HG03095 (cell line): ENCODE results near the gene G6PD.
A peak's percentile ranks its signal among the peaks of the same experiment; 100 is the strongest.
"Not testable (repeated sequence)": the region's sequence is repeated elsewhere in the genome, so short reads cannot be mapped to it uniquely, and the experiment has no call there.

ENCODE experiments used
- ATAC-seq: cut with Tn5 transposase; IDR thresholded peaks from one replicate; pipeline ENCODE4 v1.9.1; 2021; ENCODE audit warnings: moderate library complexity; ENCODE audit not compliant: unreplicated experiment

G6PD gene

DNA sequence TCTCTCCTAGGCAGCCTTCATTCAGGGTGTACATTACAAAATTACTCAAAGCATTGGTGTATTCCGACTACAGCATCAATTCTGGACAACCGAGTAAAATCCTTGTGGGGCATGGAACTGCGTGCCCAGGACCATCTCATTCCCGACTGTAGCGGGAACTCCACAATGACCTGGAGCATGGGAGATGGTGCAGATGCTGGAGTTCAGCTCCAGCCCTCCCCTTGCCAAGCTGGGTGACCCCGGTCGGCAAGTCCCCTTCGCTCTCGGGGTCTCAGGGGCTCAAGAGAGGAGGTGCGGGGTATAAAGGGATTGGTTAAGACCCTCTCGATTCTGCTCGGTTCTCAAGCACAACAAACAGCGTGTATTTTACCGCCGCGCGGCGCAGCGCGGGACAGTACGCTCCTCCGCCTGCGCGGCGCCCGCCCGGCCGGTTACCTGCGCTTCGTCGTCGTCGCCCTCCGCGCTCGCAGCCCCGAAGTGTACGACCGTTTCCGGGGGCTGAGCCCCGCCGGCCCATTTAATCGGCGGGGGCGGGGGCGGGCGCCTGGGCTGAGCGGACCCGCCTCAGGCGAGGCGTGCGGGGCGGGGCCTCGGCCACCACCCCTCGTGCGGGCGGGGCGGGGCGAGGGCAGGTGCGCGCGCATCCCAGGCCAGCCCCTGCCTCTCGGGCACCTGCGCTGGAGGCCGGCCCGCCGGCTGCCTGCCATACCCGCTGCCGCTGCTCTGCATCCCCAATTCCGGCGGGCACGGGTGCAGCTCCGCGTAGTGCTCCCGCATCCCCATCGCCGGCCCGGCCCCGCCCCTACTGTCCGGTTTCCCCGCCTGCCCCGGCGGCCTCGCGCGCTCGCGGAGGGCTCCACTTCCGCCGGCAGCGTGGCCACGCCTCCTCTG, at the start of gene G6PD:
G6PD (minus strand) TSS at position 493 of the 891 bp plus-strand sequence. CDS start 691 bp downstream, outside the sequence.
- peak; percentile 44 for ATAC-seq

DNA sequence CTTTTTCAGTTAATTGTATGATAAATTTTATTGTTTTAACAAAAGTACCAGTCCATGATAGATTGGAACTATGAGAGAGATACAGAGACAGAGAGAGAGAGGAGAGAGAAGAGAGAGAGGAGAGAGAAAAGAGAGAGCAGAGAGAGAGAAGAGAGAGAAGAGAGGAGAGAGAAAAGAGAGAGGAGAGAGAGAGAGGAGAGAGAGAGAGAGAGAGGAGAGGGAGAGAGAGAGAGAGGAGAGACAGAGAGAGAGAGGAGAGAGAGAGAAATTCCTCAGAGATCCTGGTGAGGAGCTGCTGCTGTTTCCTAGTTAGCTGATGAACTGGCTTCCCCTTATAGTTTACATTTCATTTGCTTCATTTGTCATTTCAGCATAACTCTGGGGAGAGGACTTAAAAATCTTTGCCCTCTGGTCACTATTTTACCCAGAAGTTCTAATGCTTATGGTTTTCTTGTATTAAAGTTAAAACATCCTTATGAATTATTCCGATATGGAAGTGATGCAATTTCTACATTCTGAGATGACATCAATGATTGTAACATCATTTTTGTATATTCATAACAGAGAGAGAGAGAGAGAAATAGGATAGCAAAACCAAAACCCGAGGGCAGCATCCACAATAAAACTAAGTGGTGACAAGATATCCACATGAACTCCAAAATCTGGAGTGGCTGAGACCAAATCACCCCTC, 49.1 kb upstream of the G6PD start:
- ATAC-seq, result no peak

GRCh38 chrX:154594491-154594890, 47.8 kb upstream of the G6PD start:
- ATAC-seq, result no peak

DNA sequence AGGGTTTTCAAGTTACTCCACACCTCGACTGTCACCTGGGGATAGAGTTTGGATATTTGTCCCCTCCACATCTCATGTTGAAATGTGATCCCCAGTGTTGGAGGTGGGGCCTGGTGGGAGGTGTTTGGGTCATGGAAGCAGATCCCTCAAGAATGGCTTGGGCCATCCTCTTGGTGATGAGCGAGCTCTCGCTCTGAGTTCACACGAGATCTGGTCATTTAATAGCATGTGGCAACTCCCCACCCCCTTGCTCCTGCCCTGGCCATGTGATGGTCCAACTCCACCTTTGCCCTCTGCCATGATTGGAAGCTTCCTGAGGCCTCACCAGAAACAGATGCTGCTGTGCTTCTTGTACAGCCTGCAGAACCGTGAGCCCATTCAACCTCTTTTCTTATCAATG, 46.6 kb upstream of the G6PD start:
- no peak for ATAC-seq

DNA sequence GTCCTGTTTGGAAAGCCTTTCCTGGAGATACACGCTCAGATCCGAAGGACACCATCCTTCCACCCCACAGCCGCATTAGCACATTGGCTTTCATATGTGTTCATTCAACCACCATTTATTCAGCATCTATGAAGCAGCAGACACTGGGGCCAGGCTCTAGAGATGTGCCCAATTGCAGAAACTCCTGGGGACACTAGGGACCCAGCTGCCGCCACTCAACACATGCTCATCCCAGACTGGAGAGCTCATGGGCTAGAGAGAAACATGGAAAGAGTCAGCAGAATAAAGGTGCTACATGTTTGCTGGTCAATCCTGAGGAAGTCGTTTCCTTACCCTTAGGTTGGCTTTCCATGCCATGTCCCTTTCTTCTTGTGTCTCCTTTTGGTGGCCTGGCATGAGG, 45.9 kb upstream of the G6PD start:
- no peak for ATAC-seq

DNA sequence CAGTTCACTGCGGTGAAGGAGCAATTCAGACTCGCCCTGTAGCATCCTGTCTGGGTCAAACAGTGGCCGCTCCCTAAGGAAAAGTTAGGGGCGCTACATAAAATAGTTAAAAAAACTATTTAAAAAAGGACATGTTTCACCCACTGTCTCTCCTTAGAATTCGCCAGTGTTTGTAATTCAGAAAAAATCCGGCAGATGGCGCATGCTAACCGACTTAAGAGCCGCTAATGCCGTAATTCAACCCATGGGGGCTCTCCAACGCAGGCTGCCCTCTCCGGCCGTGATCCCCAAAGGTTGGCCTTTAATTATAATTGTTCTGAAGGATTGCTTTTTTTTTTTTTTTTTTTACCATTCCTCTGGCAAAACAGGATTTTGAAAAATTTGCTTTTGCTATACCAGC, 43.8 kb upstream of the G6PD start:
- ATAC-seq, result not testable (repeated sequence)

GRCh38 chrX:154584585-154585183, 38.0 kb upstream of the G6PD start, which contains the start of gene CTAG1A:
Gene CTAG1A, plus strand, starts transcription at chrX:154585133. Its CDS starts 74 bp downstream, at chrX:154585207.
- ATAC-seq, result not testable (repeated sequence)

DNA sequence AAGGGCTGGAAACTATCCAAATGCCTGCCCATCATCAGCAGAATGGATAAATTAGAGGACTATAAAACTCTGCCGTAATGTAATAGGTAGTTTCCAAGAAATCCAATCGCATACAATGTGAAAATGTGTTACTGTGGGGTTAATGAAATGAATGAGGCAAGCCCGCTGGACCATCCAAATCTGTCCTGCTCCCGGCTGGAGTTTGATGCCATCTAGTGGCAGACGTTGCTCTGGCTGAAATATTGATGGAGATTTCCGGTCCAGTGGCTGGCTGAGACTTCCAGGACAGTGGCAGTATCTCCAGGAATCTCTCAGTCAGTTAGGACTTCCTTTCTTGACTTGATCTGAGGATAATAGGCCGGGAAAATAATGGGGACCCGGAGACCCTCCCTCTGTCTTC, 36.3 kb upstream of the G6PD start:
- not testable (repeated sequence) for ATAC-seq

DNA sequence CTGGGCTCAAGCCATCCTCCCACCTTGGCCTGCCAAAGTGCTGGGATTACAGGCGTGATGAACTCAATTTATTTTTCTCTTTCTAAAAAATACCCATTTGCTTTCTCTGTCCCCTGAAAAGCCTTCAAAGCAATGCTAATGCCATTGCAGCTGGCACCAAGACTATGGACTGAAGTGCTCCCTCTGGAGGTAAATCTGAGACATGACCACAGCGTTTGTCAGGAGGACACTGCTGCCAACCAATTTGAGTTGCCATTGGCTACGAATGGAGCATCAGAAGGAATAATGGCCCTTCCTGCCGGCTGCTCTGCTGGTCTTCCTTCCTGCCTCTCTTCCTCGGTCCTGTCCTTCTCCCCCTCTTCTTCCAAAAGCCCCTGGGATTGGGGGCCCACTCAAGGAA, 28.4 kb upstream of the G6PD start:
- not testable (repeated sequence) for ATAC-seq

DNA sequence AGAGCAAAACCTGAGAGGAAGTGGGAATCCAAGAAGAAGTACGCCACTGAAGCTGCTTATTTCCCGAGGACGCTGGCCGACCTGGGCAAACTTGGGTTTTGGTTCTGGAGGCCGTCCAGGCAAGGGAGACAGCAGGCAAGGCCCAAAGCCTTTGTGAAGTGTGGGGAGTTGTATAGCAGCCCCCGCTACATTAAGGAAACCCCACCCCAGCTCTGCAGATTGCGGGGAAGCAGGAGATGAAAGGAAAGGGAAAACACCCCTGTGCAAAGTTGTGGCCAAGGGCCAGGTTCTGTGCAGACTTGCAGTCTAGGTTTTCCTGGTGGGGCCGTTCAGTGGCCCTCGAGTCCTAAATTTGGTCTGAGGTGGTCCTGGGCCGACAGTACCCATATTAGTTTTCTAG, 26.4 kb upstream of the G6PD start:
- not testable (repeated sequence) for ATAC-seq

DNA sequence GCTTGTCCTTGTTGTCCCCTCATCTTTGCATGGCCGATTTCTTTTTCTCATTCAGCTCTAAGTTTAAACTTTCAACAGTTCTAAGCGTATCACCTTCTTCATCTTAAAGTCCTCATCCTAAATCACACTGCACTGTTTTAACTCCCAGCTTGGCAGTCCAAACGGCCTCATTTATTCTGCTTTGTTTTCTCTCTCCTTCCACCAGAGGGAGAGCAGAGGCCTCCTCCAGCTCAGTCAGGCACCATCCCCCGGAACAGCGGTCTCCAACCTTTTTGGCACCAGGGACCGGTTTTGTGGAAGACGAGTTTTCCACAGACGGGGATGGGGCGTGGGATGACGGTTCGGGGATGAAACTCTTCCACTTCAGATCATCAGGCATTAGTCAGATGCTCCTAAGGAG, 23.7 kb upstream of the G6PD start:
- ATAC-seq, result not testable (repeated sequence)

GRCh38 chrX:154562295-154562694, 15.6 kb upstream of the G6PD start:
- ATAC-seq, result not testable (repeated sequence)

DNA sequence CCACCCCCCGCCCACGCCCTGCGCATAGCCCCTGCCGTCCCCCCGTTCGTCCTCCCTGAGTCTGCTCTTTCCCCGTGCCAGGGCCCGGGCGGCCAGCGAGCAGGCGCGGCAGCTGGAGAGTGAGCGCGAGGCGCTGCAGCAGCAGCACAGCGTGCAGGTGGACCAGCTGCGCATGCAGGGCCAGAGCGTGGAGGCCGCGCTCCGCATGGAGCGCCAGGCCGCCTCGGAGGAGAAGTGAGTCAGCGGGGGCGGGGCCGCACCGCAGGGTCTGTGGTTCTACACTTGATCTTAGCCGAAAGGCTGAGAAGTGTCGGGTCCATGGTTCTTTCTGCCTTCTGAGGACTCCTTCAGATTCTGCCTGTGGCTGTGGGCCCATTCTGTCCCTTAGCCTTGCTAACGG, 13.7 kb upstream of the G6PD start:
- ATAC-seq, result not testable (repeated sequence)

DNA sequence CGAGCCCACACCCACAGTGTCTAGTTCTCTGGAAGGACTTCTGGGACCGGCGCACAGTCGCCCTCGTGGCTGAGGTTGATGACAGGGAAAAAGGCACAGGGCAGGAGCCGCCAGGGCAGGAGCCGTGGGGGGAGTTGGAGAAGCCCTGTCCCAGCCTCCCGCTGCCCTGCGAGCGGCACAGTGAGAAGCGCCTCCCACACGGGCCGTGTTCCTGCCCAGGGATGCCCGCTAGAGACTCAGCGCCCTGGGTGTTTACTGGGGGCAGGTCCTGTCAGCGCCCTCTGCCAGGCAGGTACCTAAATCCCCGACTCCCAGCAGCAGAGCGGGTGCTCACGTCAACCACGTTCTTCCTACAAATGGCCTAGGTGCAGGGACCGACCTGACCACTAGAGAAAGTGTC, 12.2 kb upstream of the G6PD start:
- not testable (repeated sequence) for ATAC-seq

GRCh38 chrX:154558060-154558690, 11.5 kb upstream of the G6PD start:
- not testable (repeated sequence) for ATAC-seq

GRCh38 chrX:154552112-154552806, 5.6 kb upstream of the G6PD start:
- not testable (repeated sequence) for ATAC-seq

DNA sequence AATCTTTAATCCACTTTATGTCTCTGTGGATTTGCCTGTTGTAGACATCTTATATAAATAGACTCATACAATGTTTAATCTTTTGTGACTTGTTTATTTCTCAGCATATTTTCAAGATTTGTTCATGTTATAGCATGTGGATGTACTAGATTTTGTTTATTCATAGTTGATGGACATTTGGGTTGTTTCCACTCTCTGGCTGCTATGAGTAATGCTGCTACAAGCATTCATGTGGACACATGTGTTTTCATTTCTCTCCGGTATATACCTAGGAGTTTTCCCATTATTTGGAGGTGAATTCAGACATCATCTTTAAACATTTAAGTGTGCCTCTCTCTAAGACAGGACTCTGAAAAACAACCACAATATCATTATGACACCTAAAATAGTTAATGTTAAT, 3.1 kb upstream of the G6PD start:
- ATAC-seq, result no peak

DNA sequence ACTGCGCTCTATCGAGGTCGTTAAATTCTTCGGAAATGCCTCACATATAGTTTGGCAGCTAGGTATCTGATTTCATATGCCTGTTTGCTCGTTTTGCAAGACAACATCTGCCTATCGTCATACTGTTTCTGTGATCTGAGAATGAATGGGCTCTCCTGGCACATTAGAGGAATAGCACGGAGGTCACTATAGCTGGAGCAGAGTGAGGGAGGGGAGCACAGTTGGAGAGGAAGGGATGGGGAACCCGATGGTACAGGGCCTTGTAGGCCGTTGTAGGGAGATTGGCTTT, 1.3 kb upstream of the G6PD start:
- ATAC-seq, result no peak

DNA sequence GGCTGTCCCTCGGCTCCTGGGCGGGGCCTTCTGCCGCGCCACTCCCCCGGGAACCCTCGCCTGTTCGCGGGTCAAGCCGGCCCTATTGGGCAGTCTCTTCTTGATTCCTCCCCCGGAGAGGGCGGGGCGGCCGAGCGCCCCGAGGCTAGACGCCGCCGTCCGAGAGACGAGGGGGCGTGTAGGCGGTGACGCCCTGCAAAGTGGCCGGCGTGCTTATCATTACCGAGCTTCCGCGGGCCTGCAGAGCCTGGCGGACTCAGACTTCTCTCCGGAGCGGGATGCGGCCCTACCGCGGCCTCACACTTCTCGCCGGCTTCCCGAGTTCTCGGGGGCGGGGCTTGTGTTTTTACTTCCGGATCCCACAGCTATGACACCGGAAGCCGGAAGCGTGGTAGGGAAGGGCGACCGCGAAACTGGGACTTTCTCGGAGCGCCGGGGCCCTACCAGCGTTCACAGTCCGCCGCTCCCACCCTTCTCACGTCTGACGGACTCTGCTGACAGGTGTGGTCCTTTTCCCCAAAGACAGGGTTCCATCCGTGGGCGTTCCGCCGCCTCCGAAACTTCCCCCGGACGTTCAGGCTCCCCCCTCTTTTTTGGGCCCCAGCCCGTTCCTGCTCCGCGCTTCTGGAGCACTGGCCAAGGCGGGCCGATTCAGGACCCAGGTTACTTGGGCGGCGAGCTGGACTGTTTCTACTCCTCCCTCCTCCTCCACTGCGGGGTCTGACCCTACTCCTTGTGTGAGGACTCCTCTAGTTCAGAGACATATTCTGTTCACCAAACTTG, 790 bp upstream of the G6PD start, which contains the start of gene IKBKG:
IKBKG (plus strand) TSS at position 376 of the 783 bp plus-strand sequence. CDS start 4,383 bp downstream, outside the sequence.
- peak; percentile 78 for ATAC-seq
